PC-9 (cell line): ENCODE measurements around the gene UHMK1. TPM values are rescaled to one million over a fixed set of nuclear protein-coding genes. Genes with fewer than 3 reads are reported as not detected.

Experiments
- BruUV-seq: library from RNA; stranded (reverse); fragments of 400-500 nt; replicated peaks from 2 replicates; lab custom pipeline; 2021; lab: Mats Ljungman, UMichigan
- CTCF ChIA-PET: fragments of 300-600 bp; sonication (Branson Sonifier 250); formaldehyde crosslinking; loops from one replicate; lab custom pipeline; 2022; ENCODE audit warnings: antibody characterized with exemption; lab: Charles Lee
- POLR2A ChIA-PET: fragments of 300-600 bp; sonication (Branson Sonifier 250); formaldehyde crosslinking; loops from one replicate; lab custom pipeline; 2022; ENCODE audit warnings: antibody characterized with exemption; ENCODE audit not compliant: unreplicated experiment; lab: Charles Lee
- DNase-seq, 2 experiments: peaks; one replicate each; pipeline versions ENCODE4 v3.0.0 to v3.0.0-alpha.2; 2015 to 2022; ENCODE audit warnings: mixed read lengths in 1 of 2
- H2AFZ ChIP-seq: fragments of 200-600 bp; sonication (generic); 2 replicates; pipeline ENCODE4 v1.8.1; 2017; ENCODE audit warnings: antibody characterized with exemption
- H3F3A ChIP-seq: fragments of 200-600 bp; sonication (generic); 2 replicates; pipeline ENCODE4 v1.8.1; 2017; ENCODE audit warnings: antibody characterized with exemption, mild to moderate bottlenecking, low read depth; ENCODE audit not compliant: insufficient read depth
- H3K27ac ChIP-seq: fragments of 200-600 bp; sonication (generic); 2 replicates; pipeline ENCODE4 v1.6.1; 2016; ENCODE audit warnings: mixed run types
- H3K27me3 ChIP-seq: fragments of 200-600 bp; sonication (generic); 2 replicates; pipeline ENCODE4 v1.6.1; 2016; ENCODE audit warnings: low read depth, mixed run types; ENCODE audit not compliant: insufficient read depth
- H3K36me3 ChIP-seq: fragments of 200-600 bp; sonication (generic); 2 replicates; pipeline ENCODE4 v1.6.1; 2016; ENCODE audit warnings: low read depth, mixed run types
- H3K4me1 ChIP-seq: fragments of 200-600 bp; sonication (generic); replicated peaks from 2 replicates; pipeline ENCODE4 v1.6.1; 2016; ENCODE audit warnings: mixed run types; ENCODE audit not compliant: insufficient read depth
- H3K4me2 ChIP-seq: fragments of 200-600 bp; sonication (generic); 2 replicates; pipeline ENCODE4 v1.6.1; 2017; ENCODE audit warnings: mixed run types
- H3K4me3 ChIP-seq: fragments of 200-600 bp; sonication (generic); 2 replicates; pipeline ENCODE4 v1.6.1; 2016; ENCODE audit warnings: mixed run types
- H3K79me2 ChIP-seq: fragments of 200-600 bp; sonication (generic); 2 replicates; pipeline ENCODE4 v1.6.1; 2017; ENCODE audit warnings: low read depth, mixed run types
- H3K9me2 ChIP-seq: fragments of 200-600 bp; sonication (generic); 2 replicates; pipeline ENCODE4 v1.8.1; 2017; ENCODE audit warnings: mild to moderate bottlenecking; ENCODE audit not compliant: insufficient read depth
- H3K9me3 ChIP-seq: fragments of 200-600 bp; sonication (generic); 2 replicates; pipeline ENCODE4 v1.8.1; 2016; ENCODE audit warnings: low read depth; ENCODE audit not compliant: insufficient read depth
- H4K20me1 ChIP-seq: fragments of 200-600 bp; sonication (generic); 2 replicates; pipeline ENCODE4 v1.8.1; 2017; ENCODE audit not compliant: insufficient read depth
- CTCF ChIP-seq: fragments of 200-600 bp; sonication (generic); conservative IDR thresholded peaks from 2 replicates; pipeline ENCODE4 v1.6.1; 2017; ENCODE audit warnings: mixed run types, antibody characterized with exemption, mild to moderate bottlenecking, moderate library complexity
- EZH2 ChIP-seq: fragments of 200-600 bp; sonication (generic); IDR thresholded peaks from 2 replicates; pipeline ENCODE4 v1.8.0; 2017; ENCODE audit warnings: antibody characterized with exemption, low read depth
- intact Hi-C: fragments of 100-400 bp; cut with micrococcal nuclease; formaldehyde crosslinking; loops from one replicate; pipeline ENCODE4 v1.10.0; 2022; ENCODE audit not compliant: unreplicated experiment
- total RNA-seq: library from RNA; stranded (reverse); gene quantifications from 2 replicates; pipeline ENCODE4 v1.2.3, GENCODE V29; 2021

Gene UHMK1
- total RNA-seq, 1 experiment from 2014 or later, result 49.5 TPM

- no peak for DNase-seq
- Histone ChIP-seq H3F3A (no peaks in the 10 kb centered on the region), H3K27me3 (no peaks in the 10 kb centered on the region), H3K36me3 (no peaks in the 10 kb centered on the region), H3K4me3 (no peak overlapping the region), H3K79me2 (no peaks in the 10 kb centered on the region), H3K4me2 (no peak overlapping the region), H4K20me1 (no peaks in the 10 kb centered on the region), H3K27ac (no peak overlapping the region), H3K4me1 (no peaks in the 10 kb centered on the region), H3K9me3 (no peaks in the 10 kb centered on the region), H3K9me2 (no peaks in the 10 kb centered on the region), H2AFZ (no peak overlapping the region)
- intact Hi-C loops, result no loop called here
- ChIA-PET POLR2A (no interaction called here), CTCF (no interaction called here)
- TF ChIP-seq EZH2 (no peak), CTCF (no peak)
- no TSS peak for BruUV-seq
These were observed 27.4 kb upstream of the UHMK1 start for GRCh38 chr1:162470216-162470615.

GRCh38 chr1:162471290-162471853, 26.2 kb upstream of the UHMK1 start:
- Histone ChIP-seq H3K4me3 (no peak overlapping the region), H3K9me3 (no peaks in the 10 kb centered on the region), H3F3A (no peaks in the 10 kb centered on the region), H3K79me2 (no peaks in the 10 kb centered on the region), H3K27ac (no peak overlapping the region), H3K27me3 (no peaks in the 10 kb centered on the region), H3K36me3 (no peaks in the 10 kb centered on the region), H4K20me1 (no peaks in the 10 kb centered on the region), H3K4me1 (no peaks in the 10 kb centered on the region), H3K9me2 (no peaks in the 10 kb centered on the region), H3K4me2 (no peak overlapping the region), H2AFZ (no peak overlapping the region)
- DNase-seq, result no peak
- no TSS peak for BruUV-seq
- intact Hi-C loops, result no loop called here
- ChIA-PET CTCF (no interaction called here), POLR2A (no interaction called here)
- TF ChIP-seq CTCF, result no peak
- TF ChIP-seq EZH2, result no peak

GRCh38 chr1:162475089-162475488, 22.5 kb upstream of the UHMK1 start:
- Histone ChIP-seq H3F3A (no peaks in the 10 kb centered on the region), H3K36me3 (no peaks in the 10 kb centered on the region), H3K9me2 (no peaks in the 10 kb centered on the region), H3K9me3 (0 out of 2 replicates have a peak, but pooled peaks cover 4% of the 10 kb centered on the region), H4K20me1 (no peaks in the 10 kb centered on the region), H3K27ac (no peak overlapping the region), H3K4me2 (no peak overlapping the region), H3K4me3 (no peak overlapping the region), H3K27me3 (no peaks in the 10 kb centered on the region), H3K4me1 (no peaks in the 10 kb centered on the region), H3K79me2 (no peaks in the 10 kb centered on the region), H2AFZ (no peak overlapping the region)
- ChIA-PET POLR2A (no interaction called here), CTCF (no interaction called here)
- no peak for DNase-seq
- no TSS peak for BruUV-seq
- TF ChIP-seq CTCF, result no peak
- no peak for TF ChIP-seq EZH2
- intact Hi-C loops, result no loop called here
